DMS53 treated with DMSO at 0.1 percent for 48 hours (cell line): Measurements from ENCODE around the gene JADE2.
A peak's percentile ranks its signal among the peaks of the same experiment; 100 is the strongest.
"Not testable (repeated sequence)": the region's sequence is repeated elsewhere in the genome, so short reads cannot be mapped to it uniquely, and the experiment has no call there.

ENCODE experiments used
- DNase-seq: peaks from one replicate; lab custom pipeline; 2025; ENCODE audit not compliant: unreplicated experiment; lab: John Stamatoyannopoulos, UW

The JADE2 gene

GRCh38 chr5:134524826-134525682 is at the start of gene JADE2:
Gene JADE2, plus strand, starts transcription at chr5:134525670. Its CDS starts 10,188 bp downstream, at chr5:134535858.
- peak; percentile 71 for DNase-seq

DNA sequence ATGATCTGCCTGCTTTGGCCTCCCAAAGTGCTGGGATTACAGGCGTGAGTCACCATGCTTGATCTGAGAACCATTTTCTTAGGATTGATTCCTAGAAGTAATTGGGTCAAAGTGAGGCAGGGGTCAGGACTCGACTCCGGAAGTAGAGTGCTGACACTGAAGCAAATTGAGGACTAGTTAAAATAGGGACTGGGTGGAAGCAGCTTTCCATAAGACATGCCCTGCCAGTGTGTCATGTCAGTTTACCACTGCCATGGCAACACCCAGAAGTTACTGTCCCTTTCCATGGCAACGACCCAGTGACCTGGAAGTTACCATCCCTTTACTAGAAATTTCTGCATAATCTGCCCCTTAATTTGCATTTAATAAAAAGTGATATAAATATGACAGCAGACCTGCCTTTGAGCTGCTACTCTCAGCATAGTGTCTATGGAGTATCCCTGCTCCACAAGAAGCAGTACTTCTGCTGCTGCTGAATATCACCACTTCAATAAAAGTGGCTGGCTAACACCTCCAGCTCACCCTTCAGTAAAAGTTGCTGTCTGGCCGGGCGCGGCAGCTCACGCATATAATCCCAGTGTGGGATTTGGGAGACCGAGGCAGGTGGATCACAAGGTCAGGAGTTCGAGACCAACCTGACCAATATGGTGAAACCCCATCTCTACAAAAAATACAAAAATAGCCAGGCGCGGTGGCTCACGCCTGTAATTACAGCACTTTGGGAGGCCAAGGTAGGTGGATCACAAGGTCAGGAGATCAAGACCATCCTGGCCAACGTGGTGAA is 47.8 kb upstream of the JADE2 start:
- no peak for DNase-seq

DNA sequence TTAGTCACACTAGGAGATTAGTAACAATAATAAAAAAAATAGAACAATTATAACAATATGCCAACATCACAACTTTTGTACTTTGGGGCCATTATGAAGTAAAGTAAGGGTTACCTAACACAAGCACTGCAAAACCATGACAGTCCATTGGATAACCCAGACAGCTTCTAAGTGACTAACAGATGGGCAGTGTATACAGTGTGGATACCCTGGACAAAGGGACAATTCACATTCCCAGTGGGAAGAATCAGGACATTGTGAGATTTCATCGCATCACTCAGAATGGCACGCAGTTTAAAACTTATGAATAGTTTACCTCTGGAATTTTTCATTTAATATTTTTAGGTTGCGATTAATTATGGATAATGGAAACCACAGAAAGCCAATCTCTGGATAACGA is 45.6 kb upstream of the JADE2 start:
- DNase-seq: no peak

DNA sequence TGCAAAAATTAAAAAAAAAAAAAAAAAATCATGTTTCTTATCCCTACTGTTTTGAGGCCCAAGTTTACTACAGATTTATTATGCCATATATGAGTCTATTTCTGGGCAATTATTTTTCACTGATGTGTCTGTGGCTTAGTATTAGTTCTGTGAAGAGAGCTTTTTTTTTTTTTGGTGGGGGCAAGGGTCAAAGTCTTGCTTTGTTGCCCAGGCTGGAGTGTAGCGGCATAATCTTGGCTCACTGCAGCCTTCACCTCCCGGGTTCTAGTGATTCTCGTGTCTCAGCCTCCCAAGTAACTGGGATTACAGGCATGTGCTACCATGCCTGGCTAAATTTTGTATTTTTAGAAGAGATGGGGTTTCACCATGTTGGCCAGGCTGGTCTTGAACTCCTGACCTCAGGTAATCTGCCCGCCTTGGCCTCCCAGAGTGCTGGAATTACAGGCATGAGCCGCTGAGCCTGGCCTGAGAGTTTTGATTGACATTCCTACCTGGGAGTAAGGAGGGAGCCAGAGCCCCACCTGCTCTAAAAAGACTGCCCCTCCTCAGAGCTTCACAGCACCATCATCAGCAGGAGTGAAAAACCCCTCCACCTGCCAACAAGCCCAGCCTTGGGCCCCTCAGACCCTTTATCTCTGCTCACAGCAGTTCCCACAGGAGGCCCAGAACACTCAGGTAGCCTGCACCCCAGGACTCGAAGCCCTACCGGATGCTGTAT is 36.1 kb upstream of the JADE2 start:
- DNase-seq: no peak

- no peak for DNase-seq
Observed at GRCh38 chr5:134490255-134490924, 35.1 kb upstream of the JADE2 start.

- DNase-seq: no peak
Observed at GRCh38 chr5:134490925-134491271, 34.6 kb upstream of the JADE2 start.

DNA sequence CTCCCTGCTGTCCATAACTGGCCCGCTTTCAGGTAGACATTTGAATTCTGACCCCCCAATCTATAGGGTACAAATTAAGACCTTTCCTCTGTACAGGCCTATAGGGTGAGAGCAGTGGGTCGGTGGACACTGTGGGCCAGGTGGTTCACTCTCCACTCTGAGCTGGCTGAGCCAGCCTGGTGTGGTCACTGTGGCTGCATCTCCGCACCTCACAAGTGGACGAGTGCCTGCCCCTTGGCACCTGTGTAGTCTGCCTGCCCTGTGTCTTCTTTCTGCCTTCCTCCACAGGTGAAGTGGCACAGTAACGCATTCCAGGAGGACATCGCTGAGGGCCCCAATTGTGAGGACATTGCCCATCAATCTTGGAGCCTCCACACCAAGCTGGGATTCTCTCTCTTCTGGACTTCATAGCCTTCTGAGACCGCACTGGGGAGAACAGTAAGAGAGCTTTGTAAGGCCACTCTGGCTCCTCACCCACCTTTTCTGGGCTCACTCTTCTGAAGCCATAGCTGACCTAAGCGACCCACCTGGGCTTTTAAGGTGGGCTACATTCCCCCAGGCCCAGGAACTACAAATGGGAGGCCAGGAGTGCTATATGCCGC is 33.5 kb upstream of the JADE2 start:
- DNase-seq: no peak

- no peak for DNase-seq
Observed at GRCh38 chr5:134492568-134492967, 32.9 kb upstream of the JADE2 start.

DNA sequence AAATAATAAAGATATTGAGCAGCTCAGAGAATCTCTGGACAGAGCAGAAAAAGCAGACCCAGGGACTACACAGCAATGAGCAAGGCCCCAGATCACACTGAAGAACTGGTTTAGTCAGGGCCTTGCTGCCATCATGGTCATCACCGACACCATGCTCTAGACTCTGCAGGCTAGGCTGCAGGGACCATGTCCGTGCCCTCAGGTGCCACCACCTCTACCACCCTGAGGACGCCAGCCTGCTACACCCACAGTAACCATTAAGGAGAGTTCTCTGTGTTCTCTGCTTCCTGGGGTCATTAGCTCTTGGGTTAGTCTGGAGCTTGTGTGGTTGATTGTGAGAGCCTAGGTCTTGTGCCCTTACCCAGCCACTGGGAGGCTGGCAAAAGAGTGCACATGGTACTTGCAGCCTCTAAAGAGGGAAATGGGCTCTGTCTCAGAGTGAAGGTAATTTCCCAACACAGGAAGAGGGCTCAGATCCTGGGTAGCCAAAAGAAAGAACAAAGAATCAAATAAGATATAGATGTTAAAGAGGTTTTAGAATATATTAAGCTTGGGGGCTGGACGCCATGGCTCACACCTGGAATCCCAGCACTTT is 31.9 kb upstream of the JADE2 start:
- no peak for DNase-seq

GRCh38 chr5:134494780-134495179 is 30.7 kb upstream of the JADE2 start:
- no peak for DNase-seq

GRCh38 chr5:134499905-134500304 is 25.6 kb upstream of the JADE2 start:
- DNase-seq: not testable (repeated sequence)

- no peak for DNase-seq
Observed at GRCh38 chr5:134500699-134501430, 24.6 kb upstream of the JADE2 start.

- DNase-seq: no peak
Observed at GRCh38 chr5:134502259-134502658, 23.2 kb upstream of the JADE2 start.

- peak; percentile 96 for DNase-seq
Observed at GRCh38 chr5:134503088-134503936, 22.2 kb upstream of the JADE2 start.

- DNase-seq: peak; percentile 48
Observed at GRCh38 chr5:134503937-134504437, 21.5 kb upstream of the JADE2 start.

GRCh38 chr5:134504629-134505300 is 20.7 kb upstream of the JADE2 start:
- no peak for DNase-seq

GRCh38 chr5:134506054-134507039 is 19.1 kb upstream of the JADE2 start:
- DNase-seq: peak; percentile 98
